Activated CD8-positive, alpha-beta memory T cell treated with anti-CD3 and anti-CD28 coated beads, Interleukin-2, amount 50 U/mL, for 48 hours (primary cell): ENCODE measurements around the gene ZSCAN10.

Experiments
- DNase-seq: peaks from one replicate; pipeline ENCODE4 v3.0.0-alpha.2; 2020

Gene ZSCAN10

GRCh38 chr16:3133844-3134243 lies 34.8 kb upstream of the ZSCAN10 start:
- no peak for DNase-seq

GRCh38 chr16:3131755-3132377 lies 32.8 kb upstream of the ZSCAN10 start:
- DNase-seq: peak; percentile 74

- DNase-seq: peak; percentile 83
These were observed 30.3 kb upstream of the ZSCAN10 start for GRCh38 chr16:3129137-3130131.

DNA sequence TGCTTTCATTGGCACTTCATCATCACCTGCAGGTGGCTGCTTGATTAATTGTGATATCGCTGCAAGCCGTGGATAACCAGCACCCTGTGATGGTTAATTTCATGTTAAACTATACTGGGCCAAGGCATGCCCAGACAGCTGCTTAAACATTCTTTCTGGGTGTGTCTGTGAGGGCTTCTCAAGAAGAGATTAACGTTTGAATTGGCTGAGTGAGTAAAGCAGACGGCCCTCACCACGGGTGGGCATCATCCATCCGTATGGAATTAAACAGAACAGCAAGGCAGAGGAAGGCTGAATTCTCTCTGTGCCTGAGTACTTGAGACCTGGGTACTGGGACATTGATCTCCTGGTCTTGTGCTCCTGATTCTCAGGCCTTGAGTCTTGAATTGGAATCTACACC lies 28.7 kb upstream of the ZSCAN10 start:
- no peak for DNase-seq

- peak; percentile 97 for DNase-seq
These were observed 25.1 kb upstream of the ZSCAN10 start for GRCh38 chr16:3123986-3124886.

GRCh38 chr16:3122926-3123570 lies 24.0 kb upstream of the ZSCAN10 start:
- no peak for DNase-seq

GRCh38 chr16:3121851-3122467 lies 22.9 kb upstream of the ZSCAN10 start:
- no peak for DNase-seq

DNA sequence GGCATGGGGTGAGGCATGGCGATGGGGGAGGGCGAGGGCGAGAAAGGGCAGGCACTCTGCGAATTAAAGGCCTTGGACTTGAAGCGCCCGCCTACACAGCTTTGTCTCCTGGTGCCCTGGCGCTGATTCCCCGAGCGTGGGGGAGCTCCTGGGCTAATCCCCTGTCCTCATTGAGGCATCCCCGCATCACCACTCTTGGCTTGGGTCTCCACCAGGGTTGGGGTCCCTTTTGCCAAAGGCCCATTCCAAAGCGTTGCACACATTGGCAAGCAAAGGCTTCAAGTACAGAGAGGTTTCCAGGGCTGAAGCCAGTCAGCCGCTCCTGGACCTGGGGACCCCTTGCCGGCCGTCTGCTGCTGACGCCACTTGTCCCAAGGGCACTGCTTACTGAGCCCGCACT lies 21.3 kb upstream of the ZSCAN10 start:
- DNase-seq: no peak

DNA sequence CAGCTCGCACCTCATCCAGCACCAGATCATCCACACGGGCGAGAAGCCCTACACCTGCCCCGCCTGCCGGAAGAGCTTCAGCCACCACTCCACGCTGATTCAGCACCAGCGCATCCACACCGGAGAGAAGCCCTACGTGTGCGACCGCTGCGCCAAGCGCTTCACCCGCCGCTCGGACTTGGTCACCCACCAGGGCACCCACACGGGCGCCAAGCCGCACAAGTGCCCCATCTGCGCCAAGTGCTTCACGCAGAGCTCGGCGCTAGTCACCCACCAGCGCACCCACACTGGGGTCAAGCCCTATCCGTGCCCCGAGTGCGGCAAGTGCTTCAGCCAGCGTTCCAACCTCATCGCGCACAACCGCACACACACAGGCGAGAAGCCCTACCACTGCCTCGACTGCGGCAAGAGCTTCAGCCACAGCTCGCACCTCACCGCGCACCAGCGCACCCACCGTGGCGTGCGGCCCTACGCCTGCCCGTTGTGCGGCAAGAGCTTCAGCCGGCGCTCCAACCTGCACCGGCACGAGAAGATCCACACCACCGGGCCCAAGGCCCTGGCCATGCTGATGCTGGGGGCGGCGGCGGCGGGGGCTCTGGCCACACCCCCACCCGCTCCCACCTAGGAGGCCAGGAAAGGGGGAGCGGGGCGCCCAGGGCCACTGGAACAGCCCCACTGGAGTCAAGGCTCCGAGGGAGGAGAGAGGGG lies 20.8 kb upstream of the ZSCAN10 start:
- no peak for DNase-seq

- no peak for DNase-seq
These were observed 20.2 kb upstream of the ZSCAN10 start for GRCh38 chr16:3119286-3119685.

DNA sequence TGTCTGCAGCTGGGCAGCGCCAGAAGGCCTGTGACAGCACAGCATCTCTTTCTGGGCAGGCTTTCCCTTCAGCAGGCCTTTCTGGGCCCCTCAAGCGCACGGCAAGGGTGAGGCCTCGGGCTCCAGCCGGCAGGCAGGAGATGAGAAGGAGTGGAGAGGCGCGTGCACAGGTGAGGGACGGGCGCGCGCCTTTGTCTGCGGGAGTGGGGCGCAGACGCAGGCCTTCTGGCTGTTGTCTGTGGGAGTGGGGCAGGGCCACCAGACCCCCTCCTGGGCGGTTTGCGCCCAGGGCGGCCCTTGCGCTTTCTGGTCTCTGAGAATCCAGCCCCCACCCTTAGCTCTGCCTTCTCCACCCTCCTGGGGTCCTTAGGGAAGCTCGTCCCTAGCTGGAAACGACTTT lies 19.8 kb upstream of the ZSCAN10 start:
- DNase-seq: no peak

DNA sequence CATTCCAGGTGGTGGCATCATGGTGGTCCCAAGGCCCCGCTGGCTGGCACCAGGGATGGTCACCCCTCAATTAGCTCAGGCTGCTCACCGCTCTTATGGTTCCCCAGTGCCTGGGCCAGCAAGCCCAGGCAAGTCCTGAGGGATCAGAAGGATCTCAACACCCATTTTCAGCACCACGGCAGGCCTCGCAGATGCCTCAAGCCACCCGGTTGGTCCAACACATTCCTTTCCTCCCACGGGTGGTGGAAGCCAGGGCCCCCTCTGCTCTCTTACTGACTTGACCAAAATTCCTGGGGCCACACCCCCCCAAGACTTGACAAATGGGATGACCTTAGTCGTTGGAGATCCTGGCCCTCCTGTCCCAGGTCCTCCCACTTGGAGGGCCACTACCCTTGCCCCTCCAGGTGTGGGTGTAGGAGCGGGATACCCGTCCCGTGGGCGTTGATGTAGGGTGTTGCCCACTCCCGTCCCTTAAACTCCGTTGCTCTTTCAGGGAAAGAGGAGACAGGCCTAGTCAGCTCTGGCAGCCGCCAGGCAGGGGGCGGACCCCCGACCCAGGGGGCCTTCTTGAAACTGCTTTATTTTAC lies 19.2 kb upstream of the ZSCAN10 start:
- DNase-seq: no peak

DNA sequence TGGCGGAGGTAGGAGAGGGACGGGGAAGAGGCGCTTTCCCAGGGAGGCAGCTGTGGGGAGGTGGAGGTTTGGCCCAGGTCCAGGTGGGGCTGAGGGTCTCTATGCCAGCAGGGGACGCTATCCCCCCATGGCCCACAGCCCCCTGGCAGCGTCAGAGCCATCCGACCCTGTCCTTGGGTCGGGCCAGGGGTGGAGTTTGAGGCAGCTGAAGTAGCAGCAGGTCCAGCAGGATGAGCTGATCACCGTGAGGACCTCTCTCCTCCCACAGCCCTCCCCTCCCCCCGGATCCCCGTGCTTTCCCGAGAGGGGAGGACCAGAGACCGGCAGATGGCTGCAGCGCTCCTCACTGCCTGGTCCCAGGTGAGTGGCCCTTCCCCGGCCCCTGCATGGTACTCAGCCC lies 16.5 kb upstream of the ZSCAN10 start:
- no peak for DNase-seq

DNA sequence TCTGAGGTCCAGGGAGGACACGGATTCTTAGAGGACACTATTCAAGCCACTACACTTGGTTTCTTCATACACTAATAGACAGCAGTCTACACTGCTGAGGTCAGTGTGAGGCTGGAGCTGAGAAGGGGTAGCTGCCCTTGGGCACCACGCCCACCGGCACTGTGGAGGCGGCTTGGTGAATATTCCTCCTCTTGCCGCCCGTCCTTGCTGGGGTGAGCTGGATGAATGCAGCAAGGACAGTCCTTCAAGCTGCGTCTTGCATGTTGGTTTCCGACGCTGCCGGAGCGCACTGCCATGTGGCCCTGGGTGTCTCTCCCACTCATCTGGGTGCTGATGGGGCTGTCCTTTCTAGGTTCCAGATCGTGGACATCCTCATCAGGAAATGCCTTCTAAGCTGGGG lies 15.9 kb upstream of the ZSCAN10 start:
- DNase-seq: no peak

GRCh38 chr16:3113765-3114479 lies 14.8 kb upstream of the ZSCAN10 start:
- DNase-seq: no peak

- no peak for DNase-seq
These were observed 13.9 kb upstream of the ZSCAN10 start for GRCh38 chr16:3112881-3113574.

DNA sequence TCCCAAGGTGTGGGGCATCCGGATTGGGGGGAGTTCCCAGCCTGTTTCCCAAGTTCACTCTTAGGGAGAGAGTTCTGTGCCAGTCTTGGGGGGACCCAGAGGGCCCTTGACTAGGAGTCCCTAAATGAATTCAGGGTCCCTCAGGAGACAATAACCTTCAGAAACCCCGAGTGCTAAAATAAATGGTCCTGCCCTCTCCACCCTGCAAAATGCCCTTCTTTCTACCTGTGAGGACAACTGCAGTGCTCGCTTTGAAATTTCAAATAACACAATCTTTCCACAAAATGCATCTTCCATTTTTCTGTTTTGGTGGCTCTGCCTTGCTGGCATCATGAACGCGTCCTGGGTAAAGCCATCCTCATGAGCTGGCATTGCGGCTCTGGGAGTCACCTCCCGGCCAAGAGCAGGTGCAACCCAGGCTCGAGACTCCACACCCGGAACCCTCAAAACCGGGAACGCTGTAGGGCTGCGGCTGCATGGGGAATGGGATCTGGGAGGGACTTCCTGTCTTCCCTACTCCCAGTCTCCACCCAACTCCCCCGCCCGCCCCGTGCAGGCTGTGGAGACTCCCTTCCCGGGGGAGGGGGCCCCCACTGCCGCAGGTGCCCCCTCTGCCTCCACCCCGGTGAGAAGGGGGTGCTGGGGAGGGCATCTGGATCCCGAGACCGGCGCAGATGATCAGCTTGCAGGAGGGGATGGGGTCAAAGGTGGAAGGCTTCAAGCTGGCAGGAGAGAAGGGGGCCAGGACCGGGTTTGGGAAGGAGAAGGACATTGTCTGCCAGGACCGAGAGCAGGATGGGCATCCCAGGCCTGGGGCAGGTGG lies 13.2 kb upstream of the ZSCAN10 start, which contains the start of gene ZNF205:
TSS of gene ZNF205 (plus strand) at position 529 of the 823 bp plus-strand sequence. CDS start 845 bp downstream, outside the sequence.
- no peak for DNase-seq

DNA sequence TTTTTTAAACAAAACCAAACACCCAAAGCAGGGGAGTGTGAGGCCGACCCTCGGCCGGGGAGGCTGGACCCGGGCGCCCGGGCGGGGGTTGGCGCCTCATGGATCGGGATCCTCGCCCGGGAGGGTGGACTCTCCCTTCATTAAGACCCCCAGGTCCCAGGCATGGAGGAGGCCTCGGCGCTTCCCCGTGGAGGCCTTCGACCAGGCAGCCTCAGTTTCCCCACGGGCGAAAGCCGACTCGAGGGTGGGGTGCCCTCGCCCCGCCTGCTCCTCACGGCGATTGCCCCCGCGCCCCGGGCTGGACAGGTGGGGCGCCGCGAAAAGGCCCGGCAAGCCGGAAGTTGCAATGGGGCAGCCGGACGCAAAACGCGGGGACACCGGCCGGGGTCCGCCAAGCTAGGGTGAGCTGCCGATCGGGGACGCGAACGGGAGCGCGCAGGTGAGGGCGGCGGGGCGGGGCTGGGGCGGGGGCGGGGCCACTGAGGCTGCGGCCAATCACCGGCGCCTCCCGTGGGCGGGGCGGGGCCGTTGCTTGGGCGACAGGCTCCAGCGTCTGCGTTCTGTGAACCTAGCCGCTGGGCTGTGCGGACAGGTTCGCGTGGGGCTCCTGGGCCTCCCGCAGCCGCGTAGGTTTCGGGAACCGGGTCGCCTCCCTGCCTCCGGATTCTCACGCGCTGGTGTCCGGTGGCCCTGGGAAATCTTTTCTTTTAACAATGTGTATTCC lies 7.3 kb upstream of the ZSCAN10 start:
- DNase-seq: peak; percentile 97
